HL-60 (cell line): ENCODE results near the gene STK17A.

Source experiments
- DNase-seq, 2 experiments: peaks; one replicate each; pipeline ENCODE4 v3.0.0-alpha.2; 2010 to 2020; ENCODE audit warnings: low read depth in 1 of 2, low spot score in 1 of 2
- H3K27ac ChIP-seq: fragments of 250-450 bp; sonication (Bioruptor Pico); replicated peaks from 2 replicates; pipeline ENCODE4 v1.5.1; 2020; ENCODE audit warnings: mild to moderate bottlenecking, moderate library complexity
- H3K27me3 ChIP-seq: fragments of 250-450 bp; sonication (Bioruptor Pico); 2 replicates; pipeline ENCODE4 v1.5.1; 2021; ENCODE audit warnings: mild to moderate bottlenecking, moderate library complexity; ENCODE audit not compliant: insufficient read depth, poor library complexity, severe bottlenecking
- H3K4me3 ChIP-seq: replicated peaks from 2 replicates; pipeline ENCODE4 v1.5.1; 2011; ENCODE audit warnings: mild to moderate bottlenecking, control low read depth, low read length; ENCODE audit not compliant: insufficient read depth
- GABPA ChIP-seq: IDR thresholded peaks from 2 replicates; pipeline ENCODE4 v1.6.1; 2012; ENCODE audit warnings: low read depth
- POLR2AphosphoS5 ChIP-seq: IDR thresholded peaks from 2 replicates; pipeline ENCODE4 v1.6.1; 2012; ENCODE audit warnings: low read depth
- SPI1 ChIP-seq: IDR thresholded peaks from 2 replicates; pipeline ENCODE4 v1.6.1; 2012; ENCODE audit warnings: low read depth, mild to moderate bottlenecking, borderline replicate concordance
- TF ChIP-seq, protein P1 (sequence below): IDR thresholded peaks from 2 replicates; pipeline ENCODE4 v1.6.1; 2012; ENCODE audit warnings: low read depth; ENCODE audit not compliant: insufficient replicate concordance
- TF ChIP-seq, protein P2 (sequence below): IDR thresholded peaks from one replicate; pipeline ENCODE4 v1.5.1; 2011; ENCODE audit warnings: low read length, control low read depth, inconsistent platforms; ENCODE audit not compliant: insufficient read depth

The STK17A gene

DNA sequence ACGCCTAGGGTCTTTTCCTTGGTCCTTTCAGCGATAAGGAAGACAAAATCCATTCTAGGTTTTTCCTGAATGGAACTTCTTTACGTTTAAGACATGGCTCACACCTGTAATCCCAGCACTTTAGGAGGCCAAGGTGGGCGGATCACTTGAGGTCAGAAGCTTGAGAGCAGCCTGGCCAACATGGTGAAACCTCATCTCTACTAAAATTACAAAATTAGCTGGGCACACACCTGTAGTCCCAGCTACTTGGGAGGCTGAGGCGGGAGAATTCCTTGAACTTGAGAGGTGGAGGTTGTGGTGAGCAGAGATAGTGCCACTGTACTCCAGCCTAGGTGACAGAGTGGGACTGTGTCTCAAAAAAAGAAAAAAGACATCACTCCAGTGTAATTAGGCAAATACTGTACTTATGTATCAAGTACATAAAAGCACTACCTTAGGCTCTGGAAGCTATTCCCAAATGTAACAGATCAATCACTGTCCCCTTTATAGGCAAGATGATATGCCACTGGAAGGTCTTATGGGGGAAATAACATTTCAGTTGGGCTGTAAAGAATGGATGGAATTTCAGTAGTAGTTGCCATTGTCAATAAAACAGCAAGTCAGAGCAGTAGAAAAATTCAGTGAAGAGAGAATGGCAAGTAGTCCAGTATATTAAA is 5.7 kb downstream of the STK17A start:
- TF ChIP-seq, protein P1, sequence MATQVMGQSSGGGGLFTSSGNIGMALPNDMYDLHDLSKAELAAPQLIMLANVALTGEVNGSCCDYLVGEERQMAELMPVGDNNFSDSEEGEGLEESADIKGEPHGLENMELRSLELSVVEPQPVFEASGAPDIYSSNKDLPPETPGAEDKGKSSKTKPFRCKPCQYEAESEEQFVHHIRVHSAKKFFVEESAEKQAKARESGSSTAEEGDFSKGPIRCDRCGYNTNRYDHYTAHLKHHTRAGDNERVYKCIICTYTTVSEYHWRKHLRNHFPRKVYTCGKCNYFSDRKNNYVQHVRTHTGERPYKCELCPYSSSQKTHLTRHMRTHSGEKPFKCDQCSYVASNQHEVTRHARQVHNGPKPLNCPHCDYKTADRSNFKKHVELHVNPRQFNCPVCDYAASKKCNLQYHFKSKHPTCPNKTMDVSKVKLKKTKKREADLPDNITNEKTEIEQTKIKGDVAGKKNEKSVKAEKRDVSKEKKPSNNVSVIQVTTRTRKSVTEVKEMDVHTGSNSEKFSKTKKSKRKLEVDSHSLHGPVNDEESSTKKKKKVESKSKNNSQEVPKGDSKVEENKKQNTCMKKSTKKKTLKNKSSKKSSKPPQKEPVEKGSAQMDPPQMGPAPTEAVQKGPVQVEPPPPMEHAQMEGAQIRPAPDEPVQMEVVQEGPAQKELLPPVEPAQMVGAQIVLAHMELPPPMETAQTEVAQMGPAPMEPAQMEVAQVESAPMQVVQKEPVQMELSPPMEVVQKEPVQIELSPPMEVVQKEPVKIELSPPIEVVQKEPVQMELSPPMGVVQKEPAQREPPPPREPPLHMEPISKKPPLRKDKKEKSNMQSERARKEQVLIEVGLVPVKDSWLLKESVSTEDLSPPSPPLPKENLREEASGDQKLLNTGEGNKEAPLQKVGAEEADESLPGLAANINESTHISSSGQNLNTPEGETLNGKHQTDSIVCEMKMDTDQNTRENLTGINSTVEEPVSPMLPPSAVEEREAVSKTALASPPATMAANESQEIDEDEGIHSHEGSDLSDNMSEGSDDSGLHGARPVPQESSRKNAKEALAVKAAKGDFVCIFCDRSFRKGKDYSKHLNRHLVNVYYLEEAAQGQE = no peak
- no peak for TF ChIP-seq GABPA
- TF ChIP-seq, protein P2, sequence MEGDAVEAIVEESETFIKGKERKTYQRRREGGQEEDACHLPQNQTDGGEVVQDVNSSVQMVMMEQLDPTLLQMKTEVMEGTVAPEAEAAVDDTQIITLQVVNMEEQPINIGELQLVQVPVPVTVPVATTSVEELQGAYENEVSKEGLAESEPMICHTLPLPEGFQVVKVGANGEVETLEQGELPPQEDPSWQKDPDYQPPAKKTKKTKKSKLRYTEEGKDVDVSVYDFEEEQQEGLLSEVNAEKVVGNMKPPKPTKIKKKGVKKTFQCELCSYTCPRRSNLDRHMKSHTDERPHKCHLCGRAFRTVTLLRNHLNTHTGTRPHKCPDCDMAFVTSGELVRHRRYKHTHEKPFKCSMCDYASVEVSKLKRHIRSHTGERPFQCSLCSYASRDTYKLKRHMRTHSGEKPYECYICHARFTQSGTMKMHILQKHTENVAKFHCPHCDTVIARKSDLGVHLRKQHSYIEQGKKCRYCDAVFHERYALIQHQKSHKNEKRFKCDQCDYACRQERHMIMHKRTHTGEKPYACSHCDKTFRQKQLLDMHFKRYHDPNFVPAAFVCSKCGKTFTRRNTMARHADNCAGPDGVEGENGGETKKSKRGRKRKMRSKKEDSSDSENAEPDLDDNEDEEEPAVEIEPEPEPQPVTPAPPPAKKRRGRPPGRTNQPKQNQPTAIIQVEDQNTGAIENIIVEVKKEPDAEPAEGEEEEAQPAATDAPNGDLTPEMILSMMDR = no peak
- TF ChIP-seq POLR2AphosphoS5 = no peak
- no peak for TF ChIP-seq SPI1
- H3K27ac ChIP-seq = no peak overlapping the region
- no peak overlapping the region for H3K4me3 ChIP-seq
- H3K27me3 ChIP-seq = no peaks in the 10 kb centered on the region
- DNase-seq = no peak

DNA sequence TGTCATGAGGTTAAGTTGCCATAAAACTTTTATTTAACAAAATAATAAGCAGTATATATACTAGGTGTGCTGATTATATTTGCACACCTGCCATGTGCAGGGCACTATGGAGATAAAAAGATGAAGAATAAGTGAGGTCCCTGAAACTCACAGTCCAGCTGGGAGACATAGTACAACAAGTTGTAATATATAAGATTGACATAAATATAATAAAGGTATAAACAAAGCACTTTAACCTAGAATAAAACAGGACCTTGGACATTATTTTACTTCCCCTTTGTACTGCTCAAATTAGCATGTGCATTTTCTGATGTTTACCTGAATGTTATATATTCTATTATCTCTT is 6.2 kb downstream of the STK17A start:
- H3K27me3 ChIP-seq = no peaks in the 10 kb centered on the region
- H3K4me3 ChIP-seq = no peak overlapping the region
- TF ChIP-seq SPI1 = no peak
- TF ChIP-seq GABPA = no peak
- TF ChIP-seq, protein P1 = no peak
- TF ChIP-seq, protein P2 = no peak
- TF ChIP-seq POLR2AphosphoS5 = no peak
- H3K27ac ChIP-seq = no peak overlapping the region
- no peak for DNase-seq

DNA sequence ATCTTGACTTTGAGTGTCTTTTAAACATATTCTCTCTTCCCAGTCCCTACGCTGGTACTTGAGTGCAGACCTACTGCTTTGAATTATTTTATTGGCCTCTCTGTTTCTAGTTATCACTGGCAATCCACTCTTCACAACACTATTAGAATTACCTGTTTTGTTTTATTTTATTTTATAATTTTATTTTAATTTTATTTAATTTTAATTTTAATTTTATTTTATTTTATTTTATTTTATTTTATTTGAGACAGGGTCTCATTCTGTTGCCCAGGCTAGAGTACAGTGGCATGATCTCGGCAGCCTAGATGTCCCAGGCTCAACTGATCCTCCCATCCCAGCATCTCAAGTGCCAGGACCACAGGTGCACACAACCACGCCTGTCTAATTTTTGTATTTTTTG is 6.8 kb downstream of the STK17A start:
- no peak for DNase-seq
- Histone ChIP-seq H3K27ac (no peak overlapping the region), H3K4me3 (no peak overlapping the region)

More for the DNA sequence above, 6.8 kb downstream of the STK17A start:
- TF ChIP-seq SPI1 = no peak
- no peak for TF ChIP-seq POLR2AphosphoS5
- TF ChIP-seq, protein P2 = no peak
- TF ChIP-seq, protein P1 = no peak
- TF ChIP-seq GABPA = no peak
- H3K27me3 ChIP-seq = no peaks in the 10 kb centered on the region
